ENCODE results near the gene PLEKHA6.
A peak's percentile ranks its signal among the peaks of the same experiment; 100 is the strongest.

PLEKHA6 gene

DNA sequence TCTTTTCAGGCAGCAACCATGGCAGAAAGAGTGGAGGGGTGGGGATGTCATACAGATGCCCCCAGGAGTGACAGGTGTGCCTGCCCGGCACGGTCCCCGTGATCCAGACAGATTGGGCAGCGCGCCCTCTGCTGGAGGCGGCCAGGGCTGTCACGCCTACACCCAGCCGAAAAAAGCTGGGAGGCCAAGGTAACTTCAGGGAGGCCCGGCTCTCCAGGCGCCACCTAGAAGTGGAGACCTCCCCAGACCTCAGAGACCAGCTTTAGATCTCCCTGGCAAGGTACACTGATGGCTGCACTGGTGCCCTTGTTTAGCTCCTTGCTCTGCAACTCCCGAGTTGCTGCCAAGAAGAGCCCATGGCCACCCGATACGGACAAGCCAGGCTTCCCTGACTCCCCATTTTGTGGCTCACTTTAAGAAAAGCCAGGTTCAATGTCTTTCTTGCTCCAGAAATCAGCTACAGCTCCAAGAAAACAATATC lies 152.6 kb downstream of the PLEKHA6 start:
- DNase-seq (ENCODE audit: low spot score) = peak; percentile 87

DNA sequence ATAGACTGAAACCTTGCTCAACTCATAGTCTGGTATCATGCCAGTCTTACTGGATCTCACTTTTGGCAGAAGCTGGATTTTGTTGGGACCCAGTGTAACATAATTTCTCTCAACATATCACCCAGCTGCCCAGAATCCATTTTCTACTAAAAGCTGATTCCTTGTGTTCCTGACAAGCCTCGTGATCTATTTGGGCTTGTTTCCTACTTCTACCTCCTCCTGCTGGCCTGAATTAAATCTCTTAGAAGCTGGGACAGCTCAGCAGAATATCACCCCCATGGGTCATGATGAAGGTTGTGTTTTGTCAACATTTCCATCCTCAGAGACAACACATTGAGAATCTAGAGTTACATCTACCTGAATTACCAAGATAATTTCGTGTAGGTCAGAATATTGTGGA lies 153.6 kb downstream of the PLEKHA6 start:
- DNase-seq (ENCODE audit: low spot score) = no peak

DNA sequence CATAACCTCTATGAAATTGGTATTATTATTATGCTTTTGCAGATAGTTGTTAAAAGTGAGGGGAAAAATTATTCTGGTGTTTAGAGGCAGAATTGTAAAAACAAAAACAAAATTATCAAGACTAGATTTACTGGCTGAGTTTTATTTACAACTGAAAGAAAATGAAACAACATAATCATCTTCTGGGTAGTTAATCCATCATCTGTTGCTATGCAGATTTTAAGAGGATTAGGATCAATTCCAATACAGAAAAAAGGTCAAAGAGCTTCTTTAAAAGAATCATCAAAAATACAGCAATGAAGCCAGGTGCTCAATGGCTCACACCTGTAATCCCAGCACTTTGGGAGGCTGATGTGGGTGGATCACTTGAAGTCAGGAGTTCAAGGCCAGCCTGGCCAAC lies 154.2 kb downstream of the PLEKHA6 start:
- DNase-seq (ENCODE audit: low spot score) = no peak

DNA sequence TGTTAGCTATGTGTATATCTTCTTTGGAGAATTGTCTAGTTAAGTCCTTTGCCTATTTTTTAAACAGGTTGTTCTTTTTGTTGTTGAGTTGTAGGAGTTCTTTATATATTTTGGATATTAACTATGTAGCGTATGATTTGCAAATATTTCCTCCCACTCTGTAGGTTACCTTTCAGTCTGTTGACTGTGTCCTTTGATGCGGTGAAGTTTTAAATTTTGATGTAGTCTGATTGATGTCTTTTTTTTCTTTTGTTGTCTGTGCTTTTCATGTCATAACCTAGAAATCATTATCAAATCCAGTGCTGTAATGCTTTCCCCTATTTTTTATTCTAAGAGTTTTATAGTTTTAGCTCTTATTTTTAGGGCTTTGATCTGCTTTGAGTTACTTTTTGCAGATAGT lies 154.8 kb downstream of the PLEKHA6 start:
- no peak for DNase-seq (ENCODE audit: low spot score)

DNA sequence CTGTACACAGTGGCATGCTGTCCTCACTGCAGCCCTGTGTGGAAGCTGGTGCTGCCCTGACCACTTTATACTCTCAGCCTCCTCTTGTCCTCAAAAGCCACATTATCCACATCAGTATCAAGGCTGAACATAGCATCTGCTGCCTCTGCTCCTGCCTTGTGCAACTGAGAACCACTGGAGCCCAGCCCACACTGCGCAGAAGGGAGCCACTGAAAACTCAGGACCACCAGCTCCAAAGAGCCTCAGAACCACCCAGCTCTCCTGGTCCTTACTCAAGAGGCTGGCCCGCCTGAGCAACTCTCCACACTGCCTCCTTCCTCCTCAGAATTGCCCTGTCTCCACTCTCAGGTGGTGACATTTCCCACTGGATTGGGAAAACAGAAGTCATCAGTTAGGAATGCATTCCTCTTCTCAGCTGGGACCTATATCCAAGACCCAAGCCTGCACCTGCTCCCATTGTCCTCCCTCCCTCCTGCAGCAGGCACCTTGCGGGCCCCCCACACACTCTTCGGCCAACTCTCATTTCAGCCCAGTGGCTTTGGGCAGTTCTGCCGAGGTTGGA lies 156.4 kb downstream of the PLEKHA6 start:
- no peak for DNase-seq (ENCODE audit: low spot score)

DNA sequence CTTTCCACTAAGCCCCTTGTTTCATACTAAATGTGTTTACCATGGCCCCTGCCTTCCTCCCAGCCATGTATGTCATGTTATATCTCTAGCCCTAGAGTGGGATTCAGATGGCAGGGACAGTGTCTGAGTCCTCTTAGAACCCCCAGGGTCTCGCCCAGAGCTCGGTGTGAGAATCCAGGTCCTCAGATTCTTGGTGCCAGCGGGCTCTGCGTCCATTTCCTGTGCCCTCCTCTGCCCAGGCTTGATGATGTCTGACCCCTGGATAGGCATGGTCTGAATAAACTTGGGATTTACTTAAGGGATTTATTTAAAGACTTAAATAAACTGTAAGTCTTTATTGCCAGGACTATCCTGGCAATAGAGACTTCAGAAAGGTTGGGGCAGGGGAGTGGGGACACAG lies 157.2 kb downstream of the PLEKHA6 start:
- DNase-seq (ENCODE audit: low spot score) = no peak

DNA sequence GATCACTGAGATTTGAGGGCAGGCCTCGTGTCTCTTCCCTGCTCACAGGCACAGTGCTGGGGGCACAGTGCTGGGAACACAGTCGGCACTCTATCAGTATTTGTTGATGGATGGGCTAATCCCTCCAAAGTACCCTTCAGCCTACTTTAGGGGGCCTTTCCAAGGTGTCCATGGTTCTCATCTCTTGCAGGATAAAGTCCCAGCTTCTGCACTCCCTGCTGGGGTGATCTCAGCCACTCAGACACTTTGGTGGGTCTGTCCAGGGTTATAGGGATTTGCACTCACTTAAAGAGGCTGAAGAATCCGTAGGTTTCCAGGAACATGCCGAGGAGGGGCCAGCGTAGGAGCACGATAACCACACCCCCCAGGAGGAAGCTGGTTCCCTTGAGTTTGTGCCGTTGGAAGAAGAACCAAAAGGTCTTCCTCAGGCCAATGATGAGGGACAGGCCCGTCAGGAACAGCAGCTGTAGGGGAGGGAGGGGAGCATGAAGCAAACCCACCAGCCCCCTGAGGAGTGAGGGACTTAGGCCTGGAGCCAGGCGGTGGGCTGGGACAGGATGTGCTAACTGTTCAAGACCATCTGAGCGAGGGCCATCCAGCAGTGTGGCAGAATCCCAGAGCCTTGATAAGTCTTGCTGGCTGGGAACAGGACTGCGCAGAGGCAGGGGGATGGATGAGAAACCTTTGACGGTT lies 158.2 kb downstream of the PLEKHA6 start:
- no peak for DNase-seq (ENCODE audit: low spot score)

DNA sequence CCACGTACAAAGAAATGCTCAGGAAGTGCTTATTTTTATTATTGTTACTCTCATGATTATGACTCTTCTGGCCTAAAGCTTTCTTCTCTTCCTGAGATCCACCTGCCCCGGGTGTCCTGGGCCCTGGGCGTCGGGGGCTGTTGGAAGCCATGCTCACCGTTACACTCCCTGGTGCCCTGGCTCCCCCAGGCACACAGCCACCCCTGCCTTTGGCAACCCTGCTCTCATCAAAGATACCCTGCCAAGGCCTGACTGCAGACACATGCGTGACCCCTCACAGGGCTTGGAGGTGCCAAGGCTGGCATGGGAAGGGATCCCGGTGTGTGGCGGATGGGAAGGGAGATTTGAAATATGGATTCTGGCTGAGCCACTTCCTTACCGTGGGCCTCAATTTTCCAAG lies 160.2 kb downstream of the PLEKHA6 start:
- DNase-seq (ENCODE audit: low spot score) = no peak

DNA sequence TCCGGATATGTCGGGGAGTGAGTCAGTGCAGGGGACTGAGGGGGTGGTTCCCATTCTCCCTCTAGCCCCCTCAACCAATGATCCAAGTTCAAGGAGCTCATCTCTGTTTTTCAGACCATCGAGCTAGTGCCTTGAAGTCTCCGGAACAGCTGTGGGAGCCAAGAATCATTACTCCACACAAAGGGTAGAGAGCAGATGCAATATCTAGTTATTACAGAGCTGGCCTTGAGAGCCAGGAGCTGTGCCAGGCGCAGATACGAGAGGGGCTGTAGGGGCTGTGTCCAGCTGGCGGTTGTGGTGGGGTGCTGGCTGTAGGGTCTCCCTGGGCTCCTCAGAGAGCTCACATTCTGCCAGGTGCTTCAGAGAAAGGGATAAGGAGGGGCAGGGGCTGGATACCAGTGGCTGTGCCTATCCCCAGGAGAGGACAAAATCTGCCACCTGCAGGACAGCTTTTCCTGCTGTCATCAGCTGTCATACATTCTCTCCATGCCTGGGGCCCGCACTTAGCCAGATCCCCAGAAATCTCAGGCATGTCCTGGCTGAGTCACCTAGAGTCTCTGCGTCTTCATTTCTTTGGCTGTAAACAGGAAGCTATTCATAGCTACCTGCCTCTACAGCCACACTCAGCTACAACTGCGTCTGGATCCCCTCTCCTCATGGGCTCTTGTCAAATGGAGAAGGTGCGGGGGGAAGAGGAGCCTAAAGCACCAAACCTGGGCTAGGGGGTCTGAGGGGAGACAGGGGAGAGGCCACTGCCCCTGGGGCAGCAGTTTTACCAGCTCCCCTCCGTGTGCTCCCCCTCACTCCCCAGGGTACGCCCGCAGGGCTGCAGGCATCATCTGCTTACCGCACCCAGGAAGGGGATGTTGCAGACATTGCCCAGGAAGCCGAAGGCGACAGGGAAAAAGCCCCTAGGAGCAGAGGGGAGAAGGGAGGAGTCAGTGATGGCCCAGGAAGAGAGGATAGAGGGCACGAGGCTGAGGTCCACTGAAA lies 161.1 kb downstream of the PLEKHA6 start:
- DNase-seq (ENCODE audit: low spot score) = no peak

DNA sequence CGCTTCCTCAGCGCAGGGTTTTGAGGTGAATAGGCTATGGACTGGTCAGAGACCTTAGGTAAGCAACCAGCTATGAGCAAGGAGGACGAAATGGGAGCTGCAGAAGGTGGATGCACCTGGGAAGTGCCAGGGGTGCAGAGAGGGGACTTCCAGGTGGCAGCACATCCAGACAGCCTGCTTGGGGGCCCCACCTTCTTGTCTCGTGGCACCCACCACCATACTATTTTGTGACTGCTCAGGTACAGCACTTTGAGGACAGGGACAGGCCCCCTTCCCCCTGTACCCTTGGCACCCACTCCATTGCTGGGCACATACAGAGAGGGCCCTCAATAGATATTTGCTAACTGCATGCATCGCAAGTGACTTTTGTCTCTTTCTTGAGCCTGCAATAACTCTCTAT lies 162.7 kb downstream of the PLEKHA6 start:
- DNase-seq (ENCODE audit: low spot score) = no peak

DNA sequence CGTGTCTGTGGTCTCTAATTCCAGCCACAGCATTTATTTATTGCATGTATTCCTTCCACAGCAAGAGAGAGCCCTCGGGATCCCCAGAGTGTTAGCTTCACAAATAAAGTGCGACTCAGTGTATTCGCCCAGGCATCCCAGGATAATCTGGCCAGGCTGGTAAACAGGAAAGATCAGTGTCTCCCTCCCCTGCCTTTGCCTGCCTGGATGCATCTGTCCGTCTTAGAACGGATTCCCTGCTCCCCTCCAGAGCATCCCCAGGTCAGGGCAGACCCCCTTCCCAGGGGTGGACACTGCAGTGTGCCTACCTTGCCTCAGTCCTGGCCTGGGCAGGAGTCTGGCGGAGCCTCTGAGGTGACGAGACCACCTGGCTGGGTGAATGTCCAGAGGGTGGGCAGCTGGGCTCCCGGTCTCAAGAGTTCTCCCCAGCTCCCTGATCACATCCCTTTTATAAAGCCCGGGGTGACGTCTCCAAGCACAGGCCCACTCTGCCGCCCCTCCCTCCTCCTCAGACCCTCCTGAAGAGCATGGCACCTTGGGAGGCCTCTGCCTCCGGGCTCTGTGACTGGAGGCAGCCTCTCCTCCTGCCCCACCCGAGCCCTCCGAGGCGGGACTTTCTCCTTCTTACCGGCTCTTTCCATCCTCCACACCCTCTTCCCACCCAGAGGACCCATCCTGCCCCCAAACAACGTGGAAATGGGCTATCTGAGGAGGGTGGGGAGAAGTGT lies 163.5 kb downstream of the PLEKHA6 start, which contains the start of gene KISS1:
Gene KISS1 (minus strand): TSS at position 424 of the 728 bp plus-strand sequence. CDS start 3,615 bp downstream, outside the sequence.
- DNase-seq (ENCODE audit: low spot score) = no peak

DNA sequence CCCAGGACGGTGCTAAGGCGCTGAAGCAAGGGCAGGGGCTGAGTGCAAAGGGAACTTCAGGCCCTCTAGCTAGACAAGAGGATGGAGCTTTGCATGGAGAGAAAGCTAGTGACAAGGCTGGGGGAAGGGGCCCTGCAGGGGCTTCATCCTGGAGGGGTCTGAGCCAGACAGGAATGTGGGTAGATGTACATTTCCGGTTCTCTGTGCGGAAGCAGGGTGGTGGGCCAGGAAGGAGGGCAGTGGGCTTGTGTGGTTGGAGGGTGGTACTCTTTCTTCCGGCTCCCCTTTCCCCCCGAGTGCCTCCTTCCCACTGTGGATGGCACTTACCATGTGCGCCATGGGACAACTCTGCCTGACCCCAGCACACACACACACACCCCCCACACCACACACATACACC lies 165.0 kb downstream of the PLEKHA6 start:
- no peak for DNase-seq (ENCODE audit: low spot score)

DNA sequence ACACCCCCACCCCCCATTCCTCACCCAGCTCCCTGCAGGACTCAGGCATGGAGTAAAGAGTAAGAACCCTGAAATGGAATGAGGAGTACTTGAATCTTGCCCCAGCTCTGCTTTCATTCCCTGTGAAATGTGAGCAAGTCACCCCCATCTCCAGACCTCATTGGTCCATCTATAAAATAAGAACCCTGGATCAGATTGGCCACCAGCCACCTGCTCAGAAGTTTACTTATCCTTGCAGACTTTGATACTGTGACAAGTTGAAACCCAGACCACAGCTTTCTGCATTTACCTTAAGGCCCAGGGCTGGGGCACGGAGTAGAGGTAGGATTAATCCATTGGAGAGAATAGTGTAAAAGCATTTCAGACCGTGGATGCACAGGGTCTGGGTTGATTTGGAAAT lies 165.6 kb downstream of the PLEKHA6 start:
- DNase-seq (ENCODE audit: low spot score) = no peak

DNA sequence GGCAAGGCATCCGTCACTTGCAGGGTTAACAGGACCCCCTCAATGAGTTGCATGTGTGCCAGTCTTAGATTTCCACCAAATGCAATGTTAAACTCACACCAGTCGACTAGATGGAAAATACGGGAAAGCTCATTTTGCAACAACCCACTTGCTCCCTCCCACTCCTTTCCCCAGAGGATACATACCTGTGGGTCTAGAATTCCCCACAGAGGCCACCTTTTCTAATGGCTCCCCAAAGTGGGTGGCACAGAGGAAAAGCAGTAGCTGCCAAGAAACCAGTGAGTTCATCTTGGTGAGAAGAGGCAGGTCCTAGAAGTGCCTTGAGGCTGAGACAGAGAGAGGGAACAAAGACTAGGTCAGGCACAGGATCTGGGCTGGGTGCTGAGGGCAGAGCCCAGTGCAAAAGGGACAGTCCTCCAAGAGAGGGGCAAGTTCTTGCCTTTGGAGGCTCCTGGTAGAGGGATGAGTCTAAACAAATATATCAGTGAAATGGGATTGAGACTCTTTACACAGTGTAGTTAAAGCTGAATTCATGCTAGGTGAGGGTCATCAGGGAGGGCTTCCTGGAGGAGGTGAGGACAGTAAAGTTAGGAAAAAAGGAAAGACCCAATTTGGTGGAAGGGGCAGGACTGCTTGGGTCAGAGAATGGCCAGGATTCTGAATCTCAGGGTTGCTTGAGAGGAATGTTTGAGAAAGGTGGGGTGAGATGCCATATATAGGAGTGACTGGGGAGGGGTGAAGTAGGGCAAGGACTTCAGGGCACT lies 167.0 kb downstream of the PLEKHA6 start:
- DNase-seq (ENCODE audit: low spot score) = no peak

DNA sequence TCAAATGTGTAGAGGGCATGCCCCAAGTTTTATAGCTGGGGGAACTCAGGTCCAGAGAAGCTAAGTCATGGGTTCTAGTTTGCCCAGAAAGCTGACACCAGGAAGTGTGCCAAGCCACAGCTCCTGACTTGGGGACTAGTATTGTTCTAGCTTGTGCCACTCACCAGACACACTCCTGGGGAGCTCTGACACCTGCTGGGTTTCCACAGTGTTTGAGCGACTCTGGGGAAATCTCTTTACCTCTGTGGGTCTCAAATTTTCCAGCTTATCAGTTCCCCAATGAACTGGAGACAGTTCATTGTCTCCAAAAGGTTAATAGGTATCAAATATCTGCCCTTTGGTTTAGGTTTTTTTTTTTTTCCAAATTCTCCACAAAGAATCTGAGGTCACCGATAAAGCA lies 167.7 kb downstream of the PLEKHA6 start:
- no peak for DNase-seq (ENCODE audit: low spot score)

DNA sequence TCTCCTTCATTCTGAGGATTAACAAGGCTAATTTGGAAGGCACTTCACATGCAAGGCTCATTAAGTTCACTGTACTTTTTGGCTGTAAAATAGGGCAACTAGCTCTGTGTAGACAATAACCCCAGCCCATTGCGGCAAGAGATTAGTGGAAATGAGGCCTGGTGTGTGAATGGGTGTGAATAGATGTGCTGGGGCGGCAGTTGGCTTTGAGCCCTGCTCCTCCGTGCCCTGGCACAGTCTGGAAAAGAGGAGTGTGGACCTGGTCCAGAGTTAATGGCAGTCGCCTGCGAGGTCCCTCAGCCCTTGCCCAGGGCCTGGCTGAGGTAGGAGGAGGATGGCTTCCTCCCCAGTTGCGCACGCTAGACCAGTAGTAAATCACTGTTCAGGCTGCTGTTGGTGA lies 168.3 kb downstream of the PLEKHA6 start:
- no peak for DNase-seq (ENCODE audit: low spot score)

DNA sequence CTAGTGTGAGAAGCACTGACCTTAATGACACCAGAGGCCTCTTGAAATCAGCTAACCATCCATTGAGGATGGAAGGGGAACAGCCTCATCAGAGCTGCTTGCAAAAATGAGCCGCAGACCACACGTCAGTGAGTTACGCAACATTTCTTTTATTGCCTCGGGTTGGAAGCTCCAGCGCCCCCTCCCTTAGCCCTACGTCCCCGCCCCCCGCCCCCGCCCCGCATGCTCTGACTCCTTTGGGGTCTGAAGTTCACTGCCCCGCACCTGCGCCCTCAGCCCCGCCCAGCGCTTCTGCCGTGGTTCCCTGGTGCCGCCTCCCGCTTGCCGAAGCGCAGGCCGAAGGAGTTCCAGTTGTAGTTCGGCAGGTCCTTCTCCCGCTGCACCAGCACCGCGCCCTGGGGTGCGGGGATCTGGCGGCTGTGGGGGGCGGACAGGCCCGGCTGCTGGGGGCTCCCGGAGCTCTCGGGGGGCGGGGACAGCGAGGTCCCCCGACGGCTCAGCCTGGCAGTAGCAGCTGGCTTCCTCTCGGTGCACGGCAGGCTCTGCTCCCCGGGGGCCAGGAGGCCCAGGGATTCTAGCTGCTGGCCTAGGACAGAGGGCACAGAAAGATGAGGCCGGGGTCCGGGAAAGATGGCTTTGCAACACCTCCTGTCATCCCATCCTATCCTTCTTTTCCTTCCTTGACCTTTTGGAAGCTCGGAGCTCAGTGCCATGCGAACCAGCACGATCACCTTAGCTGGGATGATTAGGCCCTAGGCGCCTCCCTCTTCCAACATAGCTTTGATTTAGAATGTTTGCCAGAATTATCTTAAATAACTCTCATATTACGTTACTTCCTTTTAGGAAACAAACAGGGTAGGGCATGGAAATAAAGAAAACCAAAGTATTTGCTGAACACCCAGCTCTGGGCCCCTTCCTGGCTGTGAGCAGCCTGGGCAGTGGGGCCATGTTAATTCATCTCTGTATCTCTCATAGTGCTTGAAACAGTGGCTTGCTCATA lies 169.2 kb downstream of the PLEKHA6 start:
- no peak for DNase-seq (ENCODE audit: low spot score)

DNA sequence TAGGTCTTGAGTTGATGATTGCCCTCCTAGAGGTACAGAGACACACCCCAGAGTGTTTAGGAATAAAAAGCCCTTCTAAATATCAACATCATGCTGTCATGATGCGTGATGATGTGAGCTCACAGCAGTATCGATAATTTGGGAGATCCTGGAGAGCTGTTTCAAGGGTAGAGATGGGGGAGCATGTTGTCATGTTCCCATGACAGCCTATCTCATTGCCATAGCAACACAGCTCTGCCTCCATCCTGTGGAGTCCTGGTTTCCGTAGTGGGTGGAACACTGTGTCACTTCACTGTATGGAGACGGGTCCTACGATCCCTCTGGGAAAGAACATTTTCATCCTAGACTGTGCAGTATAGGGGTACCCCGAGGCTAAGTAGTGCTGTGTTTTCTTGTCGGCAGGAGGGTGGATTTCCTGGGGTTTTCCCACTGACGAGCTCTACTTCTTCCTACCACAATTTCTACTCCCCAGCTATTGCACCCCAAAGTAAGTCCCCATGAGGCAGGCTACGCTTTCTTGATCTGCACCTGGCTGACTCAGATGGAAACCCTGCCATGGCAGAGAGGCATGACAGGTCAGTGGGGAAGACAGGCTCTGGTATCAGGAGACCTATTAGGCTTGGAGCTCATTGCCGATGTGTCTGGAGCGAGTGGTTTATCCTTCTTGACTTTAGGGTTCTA lies 170.6 kb downstream of the PLEKHA6 start:
- DNase-seq (ENCODE audit: low spot score) = no peak

DNA sequence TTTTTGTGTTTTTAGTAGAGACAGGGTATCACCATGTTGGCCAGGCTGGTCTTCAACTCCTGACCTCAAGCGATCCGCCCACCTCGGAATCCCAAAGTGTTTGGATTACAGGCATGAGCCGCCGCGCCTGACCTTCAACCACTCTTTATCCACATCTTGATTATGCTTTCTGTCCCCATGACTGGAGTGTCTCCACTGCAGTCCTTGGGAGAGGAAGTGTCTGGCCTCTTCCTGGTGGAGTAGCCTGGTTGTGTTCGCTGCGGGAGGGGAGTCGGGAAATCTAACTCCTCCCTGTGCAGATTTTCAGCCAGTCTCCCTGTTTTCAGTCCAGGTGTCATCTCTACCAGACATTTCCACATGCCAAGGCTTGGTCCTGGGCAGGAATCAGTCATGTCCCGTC lies 173.1 kb downstream of the PLEKHA6 start:
- DNase-seq (ENCODE audit: low spot score) = no peak

Measured in ecto neural progenitor cell (in vitro differentiated cells).